Measurements from ENCODE around the gene CIAO1. TPM values are rescaled to one million over a fixed set of nuclear protein-coding genes. Genes with fewer than 3 reads are reported as not detected.
A peak's percentile ranks its signal among the peaks of the same experiment; 100 is the strongest.

The CIAO1 gene
- total and polyA plus RNA-seq, 2 of the 13 experiments (the other 11 are each of a cell fraction or from before 2014, with no cell fraction given) = 99.3 to 120 TPM

- TF ChIP-seq, protein P1, sequence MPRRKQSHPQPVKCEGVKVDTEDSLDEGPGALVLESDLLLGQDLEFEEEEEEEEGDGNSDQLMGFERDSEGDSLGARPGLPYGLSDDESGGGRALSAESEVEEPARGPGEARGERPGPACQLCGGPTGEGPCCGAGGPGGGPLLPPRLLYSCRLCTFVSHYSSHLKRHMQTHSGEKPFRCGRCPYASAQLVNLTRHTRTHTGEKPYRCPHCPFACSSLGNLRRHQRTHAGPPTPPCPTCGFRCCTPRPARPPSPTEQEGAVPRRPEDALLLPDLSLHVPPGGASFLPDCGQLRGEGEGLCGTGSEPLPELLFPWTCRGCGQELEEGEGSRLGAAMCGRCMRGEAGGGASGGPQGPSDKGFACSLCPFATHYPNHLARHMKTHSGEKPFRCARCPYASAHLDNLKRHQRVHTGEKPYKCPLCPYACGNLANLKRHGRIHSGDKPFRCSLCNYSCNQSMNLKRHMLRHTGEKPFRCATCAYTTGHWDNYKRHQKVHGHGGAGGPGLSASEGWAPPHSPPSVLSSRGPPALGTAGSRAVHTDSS (CRISPR knock-in tag; conservative IDR thresholded peaks at IDR 0.05) = no peak
- TF ChIP-seq ARID2 (CRISPR knock-in tag; IDR thresholded peaks at IDR 0.05; ENCODE audit: borderline replicate concordance) (peak; percentile 6; the same call in 1 of the 2 replicates), ZNF143 (CRISPR knock-in tag; IDR thresholded peaks at IDR 0.05) (peak; percentile 98), THAP11 (CRISPR knock-in tag; IDR thresholded peaks at IDR 0.05) (peak; percentile 100), ZNF674 (CRISPR knock-in tag; IDR thresholded peaks at IDR 0.05; ENCODE audit: low read depth) (0 out of 2 replicates have a peak, but pooled peaks have one; percentile 13), MBD4 (IDR thresholded peaks at IDR 0.05; ENCODE audit: borderline replicate concordance, low read length) (no peak), SOX5 (CRISPR knock-in tag; IDR thresholded peaks at IDR 0.05; ENCODE audit: borderline replicate concordance) (peak; percentile 73), REL (CRISPR knock-in tag; conservative IDR thresholded peaks at IDR 0.05) (peak; percentile 88), ZNF224 (CRISPR knock-in tag; IDR thresholded peaks at IDR 0.05) (peak; percentile 63; the same call in 1 of the 2 replicates), ZNF18 (CRISPR knock-in tag; IDR thresholded peaks at IDR 0.05; ENCODE audit: insufficient replicate concordance) (peak; percentile 84), NR1H2 (CRISPR knock-in tag; IDR thresholded peaks at IDR 0.05; ENCODE audit: borderline replicate concordance, low read depth) (peak; percentile 63; the same call in 1 of the 2 replicates), ATF5 (CRISPR knock-in tag; IDR thresholded peaks at IDR 0.05; ENCODE audit: low read depth) (0 out of 2 replicates have a peak, but pooled peaks have one; percentile 72), ZMYM3 (CRISPR knock-in tag; IDR thresholded peaks at IDR 0.05) (peak; percentile 59; the same call in 1 of the 2 replicates), SP2 (CRISPR knock-in tag; IDR thresholded peaks at IDR 0.05) (peak; percentile 79), PAF1 (CRISPR knock-in tag; IDR thresholded peaks at IDR 0.05) (no peak)
- TF ChIP-seq, protein P2, sequence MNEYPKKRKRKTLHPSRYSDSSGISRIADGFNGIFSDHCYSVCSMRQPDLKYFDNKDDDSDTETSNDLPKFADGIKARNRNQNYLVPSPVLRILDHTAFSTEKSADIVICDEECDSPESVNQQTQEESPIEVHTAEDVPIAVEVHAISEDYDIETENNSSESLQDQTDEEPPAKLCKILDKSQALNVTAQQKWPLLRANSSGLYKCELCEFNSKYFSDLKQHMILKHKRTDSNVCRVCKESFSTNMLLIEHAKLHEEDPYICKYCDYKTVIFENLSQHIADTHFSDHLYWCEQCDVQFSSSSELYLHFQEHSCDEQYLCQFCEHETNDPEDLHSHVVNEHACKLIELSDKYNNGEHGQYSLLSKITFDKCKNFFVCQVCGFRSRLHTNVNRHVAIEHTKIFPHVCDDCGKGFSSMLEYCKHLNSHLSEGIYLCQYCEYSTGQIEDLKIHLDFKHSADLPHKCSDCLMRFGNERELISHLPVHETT (CRISPR knock-in tag; conservative IDR thresholded peaks at IDR 0.05) = peak; percentile 97
- TF ChIP-seq, protein P3, sequence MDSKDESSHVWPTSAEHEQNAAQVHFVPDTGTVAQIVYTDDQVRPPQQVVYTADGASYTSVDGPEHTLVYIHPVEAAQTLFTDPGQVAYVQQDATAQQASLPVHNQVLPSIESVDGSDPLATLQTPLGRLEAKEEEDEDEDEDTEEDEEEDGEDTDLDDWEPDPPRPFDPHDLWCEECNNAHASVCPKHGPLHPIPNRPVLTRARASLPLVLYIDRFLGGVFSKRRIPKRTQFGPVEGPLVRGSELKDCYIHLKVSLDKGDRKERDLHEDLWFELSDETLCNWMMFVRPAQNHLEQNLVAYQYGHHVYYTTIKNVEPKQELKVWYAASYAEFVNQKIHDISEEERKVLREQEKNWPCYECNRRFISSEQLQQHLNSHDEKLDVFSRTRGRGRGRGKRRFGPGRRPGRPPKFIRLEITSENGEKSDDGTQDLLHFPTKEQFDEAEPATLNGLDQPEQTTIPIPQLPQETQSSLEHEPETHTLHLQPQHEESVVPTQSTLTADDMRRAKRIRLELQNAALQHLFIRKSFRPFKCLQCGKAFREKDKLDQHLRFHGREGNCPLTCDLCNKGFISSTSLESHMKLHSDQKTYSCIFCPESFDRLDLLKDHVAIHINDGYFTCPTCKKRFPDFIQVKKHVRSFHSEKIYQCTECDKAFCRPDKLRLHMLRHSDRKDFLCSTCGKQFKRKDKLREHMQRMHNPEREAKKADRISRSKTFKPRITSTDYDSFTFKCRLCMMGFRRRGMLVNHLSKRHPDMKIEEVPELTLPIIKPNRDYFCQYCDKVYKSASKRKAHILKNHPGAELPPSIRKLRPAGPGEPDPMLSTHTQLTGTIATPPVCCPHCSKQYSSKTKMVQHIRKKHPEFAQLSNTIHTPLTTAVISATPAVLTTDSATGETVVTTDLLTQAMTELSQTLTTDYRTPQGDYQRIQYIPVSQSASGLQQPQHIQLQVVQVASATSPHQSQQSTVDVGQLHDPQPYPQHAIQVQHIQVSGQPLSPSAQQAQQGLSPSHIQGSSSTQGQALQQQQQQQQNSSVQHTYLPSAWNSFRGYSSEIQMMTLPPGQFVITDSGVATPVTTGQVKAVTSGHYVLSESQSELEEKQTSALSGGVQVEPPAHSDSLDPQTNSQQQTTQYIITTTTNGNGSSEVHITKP (CRISPR knock-in tag; IDR thresholded peaks at IDR 0.05; ENCODE audit: low read depth) = no peak; the same call in 1 of the 2 replicates
- TF ChIP-seq, protein P4, sequence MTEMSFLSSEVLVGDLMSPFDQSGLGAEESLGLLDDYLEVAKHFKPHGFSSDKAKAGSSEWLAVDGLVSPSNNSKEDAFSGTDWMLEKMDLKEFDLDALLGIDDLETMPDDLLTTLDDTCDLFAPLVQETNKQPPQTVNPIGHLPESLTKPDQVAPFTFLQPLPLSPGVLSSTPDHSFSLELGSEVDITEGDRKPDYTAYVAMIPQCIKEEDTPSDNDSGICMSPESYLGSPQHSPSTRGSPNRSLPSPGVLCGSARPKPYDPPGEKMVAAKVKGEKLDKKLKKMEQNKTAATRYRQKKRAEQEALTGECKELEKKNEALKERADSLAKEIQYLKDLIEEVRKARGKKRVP (CRISPR knock-in tag; IDR thresholded peaks at IDR 0.05) = peak in 1 of 2 experiments; percentile 53; a peak in 1 of 4 replicates
These were observed at the start of gene CIAO1, which contains the start of gene TMEM127 (continued) for GRCh38 chr2:96265840-96266679.

Data from HepG2 (cell line).